Measurements from ENCODE around the gene PRR33.
"Not testable (repeated sequence)": the region's sequence is repeated elsewhere in the genome, so short reads cannot be mapped to it uniquely, and the experiment has no call there.

PRR33 gene

DNA sequence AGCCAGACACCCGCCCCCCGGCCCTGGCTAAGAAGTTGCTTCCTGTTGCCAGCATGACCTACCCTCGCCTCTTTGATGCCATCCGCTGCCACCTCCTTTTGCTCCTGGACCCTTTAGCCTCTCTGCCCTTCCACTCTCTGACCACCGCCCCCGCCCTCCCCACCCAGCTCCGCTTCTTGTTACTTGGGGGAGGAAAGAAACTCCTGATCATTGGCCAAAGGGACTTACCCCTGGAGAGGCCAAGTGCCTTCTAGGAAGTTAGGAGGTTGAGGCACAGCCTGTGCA lies at the start of gene PRR33:
Gene PRR33 (minus strand): TSS at position 65 of the 285 bp plus-strand sequence. CDS start 1,311 bp downstream, outside the sequence.
- no peak for DNase-seq

DNA sequence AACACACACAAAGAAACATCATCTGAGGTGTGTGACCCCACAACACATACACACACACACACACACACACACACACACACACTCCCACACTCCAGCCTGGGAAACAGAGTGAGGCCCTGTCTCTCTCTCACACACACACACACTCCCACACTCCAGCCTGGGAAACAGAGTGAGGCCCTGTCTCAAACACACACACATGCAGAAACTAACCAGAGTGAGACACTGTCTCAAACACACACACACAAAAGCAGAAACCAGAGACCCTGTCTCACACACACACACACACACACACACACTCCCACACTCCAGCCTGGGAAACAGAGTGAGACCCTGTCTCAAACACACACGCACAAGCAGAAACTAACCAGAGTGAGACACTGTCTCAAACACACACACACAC lies 48.1 kb upstream of the PRR33 start:
- not testable (repeated sequence) for DNase-seq

DNA sequence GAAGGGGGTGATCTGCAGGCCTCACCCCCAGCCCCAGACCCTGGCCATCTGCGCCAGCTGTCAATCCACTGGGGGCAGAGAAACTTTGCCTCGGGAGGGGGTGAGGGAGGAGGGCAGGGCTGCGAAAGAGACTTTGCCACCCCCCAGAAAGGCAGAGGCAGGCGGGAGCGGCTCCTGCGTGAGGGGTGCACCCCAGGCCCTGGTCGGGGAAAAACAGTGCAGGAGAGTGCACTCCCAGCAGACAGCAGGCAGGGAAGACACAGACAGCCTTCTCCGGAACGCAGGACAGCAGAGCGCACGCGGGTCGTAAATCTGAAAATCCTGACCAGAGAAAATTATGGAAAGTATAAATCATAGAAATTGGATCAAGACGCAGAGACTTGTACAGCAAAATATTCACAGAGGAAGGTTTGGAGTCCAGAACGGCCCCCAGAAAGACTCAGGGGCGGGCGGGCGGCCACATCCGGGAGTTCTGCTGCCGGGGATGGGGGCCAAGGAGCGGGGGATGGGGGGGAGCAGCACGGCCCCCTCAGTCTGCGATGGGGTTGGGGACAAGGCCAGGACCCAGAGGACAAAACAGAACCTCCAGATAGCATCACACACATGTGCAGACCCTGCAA lies 47.4 kb upstream of the PRR33 start:
- no peak for DNase-seq

DNA sequence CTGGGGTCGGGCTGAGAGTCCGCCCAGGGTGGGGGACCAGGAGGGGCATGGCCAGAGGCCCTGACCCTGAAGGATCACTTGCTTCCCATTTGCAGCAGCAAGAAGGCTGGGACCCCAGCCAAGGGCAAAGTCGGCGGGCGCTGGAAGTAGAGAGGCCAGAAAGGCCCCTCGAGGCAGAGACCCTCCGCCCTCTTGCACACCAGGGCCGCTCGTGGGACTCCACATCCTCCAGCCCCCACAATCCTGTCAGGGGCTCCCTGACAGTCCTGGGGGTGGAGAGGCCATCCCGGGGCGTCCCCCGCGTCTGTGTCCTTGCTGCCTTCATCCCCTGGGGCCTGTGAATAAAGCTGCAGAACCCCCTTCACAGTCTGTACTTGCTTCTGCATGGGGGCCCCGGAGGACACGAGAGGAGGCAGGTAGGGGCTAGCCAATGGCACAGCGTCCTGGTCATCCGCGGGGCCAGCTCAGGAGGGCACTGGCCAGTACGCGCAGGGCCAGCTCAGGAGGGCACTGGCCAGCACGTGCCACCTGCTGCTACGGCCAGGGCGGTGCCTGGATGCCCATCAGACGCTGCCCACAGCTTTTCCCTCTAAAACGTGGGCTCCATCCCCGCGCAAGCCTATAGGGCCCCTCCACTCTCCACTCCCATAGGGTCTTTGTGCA lies 46.8 kb upstream of the PRR33 start:
- DNase-seq = no peak

DNA sequence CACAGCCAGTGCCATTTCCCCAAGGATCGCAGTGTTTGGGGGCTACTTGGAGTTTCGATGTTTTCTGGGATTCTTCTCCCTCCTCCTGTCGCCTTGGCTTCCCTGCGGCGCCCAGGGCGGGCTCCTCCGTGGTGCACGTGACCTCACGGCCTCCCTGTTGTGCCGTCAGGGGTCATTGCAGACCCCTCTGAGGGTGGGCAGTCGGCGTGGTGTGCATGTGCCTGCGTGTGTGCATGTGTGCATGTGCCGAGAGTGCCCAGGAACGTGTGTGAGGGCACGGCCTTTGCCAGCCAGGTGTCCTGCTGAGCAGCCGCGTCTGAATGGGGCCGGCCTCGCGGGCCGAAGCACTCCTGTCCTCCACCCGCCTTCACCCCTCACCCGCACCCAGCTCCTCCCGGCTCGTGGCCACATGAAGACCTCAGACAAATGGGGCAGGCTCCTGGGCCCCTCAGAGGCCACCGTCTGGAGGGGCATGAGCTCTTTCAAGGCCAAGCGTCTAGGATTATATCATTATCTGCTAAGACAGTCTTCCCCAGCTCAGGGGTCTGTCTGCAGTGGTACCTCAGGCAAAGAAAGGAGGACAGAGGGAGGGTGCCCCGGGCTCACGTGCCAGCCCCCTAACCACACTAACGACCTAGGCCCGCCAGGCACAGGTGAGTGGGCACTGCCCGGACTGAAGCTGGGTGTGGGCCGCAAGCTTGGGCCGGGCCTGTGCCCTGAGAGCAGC lies 46.1 kb upstream of the PRR33 start:
- no peak for DNase-seq

DNA sequence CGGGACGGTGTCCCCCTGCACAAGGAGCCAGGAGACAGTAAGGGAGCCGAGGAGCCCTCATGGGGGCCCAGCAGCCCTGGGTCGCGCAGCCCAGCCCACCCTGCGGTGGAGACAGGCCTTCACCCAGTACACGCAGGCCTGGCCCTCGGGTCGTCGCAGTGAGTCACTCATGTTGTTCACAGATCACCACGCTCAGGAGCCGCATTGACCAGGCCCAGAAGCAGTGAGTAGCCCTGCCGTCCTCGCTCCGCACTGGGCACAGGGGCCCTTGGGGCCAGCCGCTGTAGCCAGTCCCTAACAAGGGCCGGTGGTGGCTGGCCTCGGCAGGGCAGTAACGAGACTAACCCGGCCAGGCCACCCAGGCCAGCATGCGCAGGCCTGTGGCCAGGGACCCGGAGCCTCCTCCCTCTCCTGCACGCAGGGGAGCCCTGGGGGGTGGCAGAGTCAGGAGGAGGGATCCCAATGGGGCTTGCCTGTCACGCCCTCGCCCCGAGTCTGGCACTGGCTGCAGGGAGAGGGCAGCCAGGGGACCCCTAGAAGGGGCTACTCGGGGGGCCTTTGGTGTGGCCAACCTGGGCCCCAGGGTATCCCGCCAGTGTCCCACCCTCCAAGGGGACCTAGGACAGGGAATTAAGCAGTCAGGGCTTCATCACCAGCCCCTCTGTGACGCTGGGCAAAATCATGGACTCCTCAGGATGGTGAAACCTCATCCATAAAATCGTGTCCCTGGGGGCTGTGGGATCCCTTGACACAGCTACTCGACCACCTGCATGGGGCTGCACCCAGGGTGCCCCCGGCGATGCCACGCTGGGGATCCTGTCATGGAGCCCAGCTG lies 45.3 kb upstream of the PRR33 start:
- DNase-seq = no peak

DNA sequence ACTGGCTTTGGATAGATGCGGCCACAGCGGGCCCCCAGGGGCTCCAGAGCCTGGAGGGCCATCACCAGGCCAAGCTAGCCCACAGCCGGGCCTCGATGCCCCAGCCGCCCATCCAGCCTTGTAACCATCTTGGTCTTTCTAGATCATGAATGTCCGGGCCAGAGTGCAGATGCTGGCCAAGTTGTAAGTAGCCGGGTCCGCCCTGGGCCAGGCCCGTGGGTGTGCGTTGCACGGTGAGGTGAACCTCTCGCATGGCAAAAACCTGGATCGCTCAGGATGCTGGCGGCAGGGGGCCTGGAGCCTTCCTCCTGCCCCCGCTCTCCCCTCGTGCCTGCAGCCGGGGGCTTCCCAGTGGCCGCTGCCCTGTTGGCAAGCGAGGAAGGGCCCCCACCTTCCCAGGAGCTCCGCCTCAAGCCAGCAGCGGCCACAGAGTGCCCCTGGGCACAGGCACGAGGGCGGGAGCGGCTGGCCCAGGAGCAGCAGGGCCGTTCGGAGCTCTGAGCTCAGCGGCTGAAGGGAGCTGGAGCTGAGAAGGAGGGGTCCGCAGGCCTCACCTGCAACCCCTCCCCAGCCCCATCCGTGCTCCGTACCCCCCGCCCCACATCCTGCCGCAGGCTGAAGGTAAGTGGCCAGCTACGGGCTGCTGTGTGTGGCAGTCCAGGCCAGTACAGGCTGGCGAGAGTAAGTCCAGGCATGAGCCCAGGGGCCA lies 44.5 kb upstream of the PRR33 start:
- no peak for DNase-seq

DNA sequence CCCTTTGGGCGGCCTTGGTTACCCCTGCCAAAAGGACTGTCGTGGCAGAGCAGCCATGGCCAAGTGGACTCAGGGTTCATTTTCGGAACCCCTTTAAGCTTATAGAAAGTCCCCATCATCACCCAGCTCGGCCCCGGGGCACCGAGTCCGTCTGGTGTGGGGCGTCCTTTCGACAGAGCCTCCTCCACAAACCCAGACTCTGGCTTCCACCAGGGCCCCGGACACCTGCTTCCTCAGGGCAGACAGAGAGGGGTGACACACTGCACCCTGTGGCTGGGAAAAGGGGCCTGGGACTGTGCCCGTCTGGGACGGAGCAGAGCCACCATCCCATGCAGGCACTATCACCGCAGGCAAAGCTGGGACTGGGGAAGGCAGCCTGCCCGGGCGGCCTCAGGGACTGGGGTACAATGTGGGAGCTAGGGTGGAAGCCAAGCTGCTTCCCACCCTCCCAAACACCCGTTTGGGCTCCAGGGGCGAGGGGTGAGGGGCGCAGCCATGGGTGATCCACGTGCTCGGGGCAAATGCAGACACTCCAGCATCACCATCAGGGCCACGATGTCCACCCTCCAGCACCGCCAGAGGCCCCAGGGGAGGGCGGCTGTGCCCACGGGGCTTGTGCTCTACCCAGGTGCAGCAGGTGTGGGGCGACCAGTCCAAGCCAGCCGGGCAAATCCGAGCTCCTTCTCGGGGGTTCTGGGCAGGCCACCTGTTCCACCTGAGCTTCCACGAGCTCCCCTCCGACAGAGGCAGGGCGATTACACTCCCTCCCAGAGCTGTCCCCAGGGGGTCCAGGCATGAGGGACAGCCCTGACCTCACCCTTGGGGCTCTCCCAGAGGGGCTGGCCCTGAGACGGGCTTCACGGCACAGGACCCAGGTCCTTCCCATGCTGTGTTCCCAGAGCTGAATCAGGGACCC lies 43.7 kb upstream of the PRR33 start:
- no peak for DNase-seq

DNA sequence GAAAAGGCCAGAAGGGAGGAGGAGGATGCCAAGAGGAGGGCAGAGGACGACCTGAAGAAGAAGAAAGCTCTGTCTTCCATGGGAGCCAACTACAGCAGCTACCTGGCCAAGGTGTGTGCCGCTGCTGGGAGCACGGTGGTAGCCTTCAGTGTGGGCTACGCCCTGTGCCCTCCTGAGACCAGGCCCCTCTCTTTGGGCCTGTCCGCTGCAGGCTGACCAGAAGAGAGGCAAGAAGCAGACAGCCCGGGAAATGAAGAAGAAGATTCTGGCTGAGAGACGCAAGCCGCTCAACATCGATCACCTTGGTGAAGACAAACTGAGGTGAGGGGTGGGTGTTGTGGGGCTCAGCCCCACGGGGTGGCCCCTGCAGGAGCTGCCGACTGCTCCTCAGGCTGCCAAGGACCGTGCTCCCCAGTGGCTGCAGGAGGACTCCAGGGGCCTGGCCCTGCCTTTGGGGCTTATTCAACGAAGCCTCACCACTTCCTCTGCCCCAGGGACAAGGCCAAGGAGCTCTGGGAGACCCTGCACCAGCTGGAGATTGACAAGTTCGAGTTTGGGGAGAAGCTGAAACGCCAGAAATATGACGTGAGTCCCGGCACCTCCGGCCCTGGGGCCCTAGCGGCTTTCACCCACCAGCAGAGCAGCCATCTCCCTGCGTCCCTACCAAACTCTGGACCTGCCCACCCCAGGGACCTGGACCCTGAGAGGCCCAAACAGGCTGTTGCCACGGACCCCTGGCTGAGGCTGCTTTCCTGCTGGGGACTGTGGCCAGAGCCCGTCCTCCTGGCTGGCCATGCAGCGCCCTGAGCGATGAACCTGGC lies 42.9 kb upstream of the PRR33 start:
- DNase-seq = no peak

DNA sequence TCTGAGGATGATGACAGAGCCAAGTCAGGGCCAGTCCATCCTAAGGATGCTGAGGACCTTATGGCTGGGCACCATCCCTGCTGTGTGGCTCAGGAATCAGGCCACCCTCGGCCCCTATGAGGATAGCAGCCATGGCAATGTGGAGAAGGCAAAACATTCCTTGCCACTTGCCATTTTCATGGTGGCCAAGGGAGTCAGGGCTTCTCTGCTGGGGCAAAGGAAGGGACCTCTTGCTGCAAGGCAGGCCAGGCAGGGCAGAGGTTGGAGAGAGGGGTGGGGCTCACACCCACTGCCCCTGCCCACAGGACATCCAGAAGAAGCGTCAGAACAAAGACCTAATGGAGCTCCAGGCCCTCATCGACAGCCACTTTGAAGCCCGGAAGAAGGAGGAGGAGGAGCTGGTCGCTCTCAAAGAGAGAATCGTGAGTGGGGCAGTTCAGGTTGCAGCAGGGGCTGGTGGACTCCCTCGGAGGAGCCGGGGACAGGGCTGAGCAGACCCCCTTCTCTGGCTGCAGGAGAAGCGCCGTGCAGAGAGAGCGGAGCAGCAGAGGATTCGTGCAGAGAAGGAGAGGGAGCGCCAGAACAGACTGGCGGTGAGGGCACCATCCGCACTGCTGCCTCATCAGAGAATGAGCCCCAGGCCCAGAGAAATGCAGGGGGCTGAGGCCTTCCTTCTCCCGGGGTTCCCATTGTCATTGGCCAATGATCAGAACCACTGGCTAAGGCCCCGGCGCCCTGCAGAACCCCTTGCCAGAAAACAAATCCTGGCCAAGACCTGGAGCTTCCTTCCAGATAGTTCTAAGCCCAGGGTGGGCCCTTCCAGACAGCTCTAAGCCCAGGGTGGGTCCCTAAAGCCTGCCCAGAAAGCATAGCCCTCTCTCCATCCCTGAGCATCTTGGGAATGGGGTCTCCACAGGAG lies 42.0 kb upstream of the PRR33 start:
- no peak for DNase-seq

DNA sequence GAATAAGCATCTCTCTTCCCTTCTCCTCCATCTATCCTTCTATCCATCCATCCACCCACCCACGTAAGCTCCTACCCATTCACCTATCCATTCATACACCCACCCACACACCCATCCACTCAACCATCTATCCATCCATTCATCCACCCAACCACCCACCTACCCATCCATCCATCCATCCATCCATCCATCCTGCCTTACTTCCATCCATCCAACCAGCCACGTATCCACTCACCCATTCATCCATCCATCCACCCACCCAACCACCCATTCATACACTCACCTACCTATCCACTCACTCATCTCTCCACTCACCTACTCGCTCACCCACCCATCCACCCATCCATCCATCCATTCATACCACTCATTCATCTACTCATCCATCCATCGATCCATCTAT lies 41.0 kb upstream of the PRR33 start:
- DNase-seq = no peak

DNA sequence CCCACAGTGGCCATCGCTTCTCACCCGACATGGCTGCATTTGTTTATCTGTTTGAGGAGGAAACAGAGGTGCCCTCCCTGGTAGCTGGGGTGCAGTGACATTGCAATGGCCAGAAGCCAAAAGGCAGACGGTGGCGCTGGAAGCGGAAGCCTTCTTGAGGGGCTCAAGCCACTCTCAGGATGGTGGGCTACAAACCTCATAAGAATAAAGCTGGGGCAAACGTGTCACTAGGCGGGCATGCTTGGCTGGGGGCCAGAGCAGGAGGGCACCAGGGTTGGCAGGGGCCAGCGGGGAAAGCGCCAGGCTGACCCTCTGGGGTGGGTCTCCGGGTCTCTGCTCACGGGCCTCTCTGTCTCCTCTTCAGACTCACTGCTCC lies 40.4 kb upstream of the PRR33 start:
- DNase-seq = no peak

DNA sequence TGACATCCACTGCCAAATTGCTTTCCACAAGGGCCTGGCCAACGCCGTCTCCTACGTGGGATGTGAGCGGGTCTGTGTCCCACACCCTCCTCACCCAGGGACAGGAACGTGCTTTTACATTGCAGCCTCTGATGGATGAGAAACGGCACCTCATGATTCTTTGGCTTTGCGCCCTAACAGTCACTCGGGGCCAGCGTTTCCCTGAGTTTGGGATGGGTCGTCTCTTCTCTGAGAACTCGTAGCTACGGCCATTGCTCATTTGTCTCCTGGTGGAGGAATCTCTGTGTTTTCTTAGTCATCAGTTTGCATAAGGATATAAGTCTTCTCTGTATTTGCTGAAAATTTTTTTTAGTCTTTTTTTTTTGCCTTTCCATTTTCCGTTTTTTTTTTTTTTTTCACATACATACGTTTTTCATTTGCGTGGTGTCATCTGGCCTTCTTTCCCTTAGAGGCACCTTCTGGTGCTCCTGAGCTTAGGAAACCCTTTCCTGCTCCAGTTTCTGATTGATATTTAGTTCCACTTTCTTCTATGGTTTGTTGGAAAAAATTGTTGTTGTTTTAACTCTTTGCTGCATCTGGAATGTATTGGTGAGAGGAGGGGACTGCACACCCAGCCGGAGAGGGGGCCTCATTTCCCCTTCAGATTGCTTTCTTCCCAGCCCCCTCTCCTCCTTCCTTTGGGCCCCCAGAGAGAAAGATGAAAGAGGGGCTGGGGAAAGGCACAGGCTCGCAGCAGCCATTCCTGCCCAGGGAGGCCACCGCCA lies 39.8 kb upstream of the PRR33 start:
- no peak for DNase-seq

DNA sequence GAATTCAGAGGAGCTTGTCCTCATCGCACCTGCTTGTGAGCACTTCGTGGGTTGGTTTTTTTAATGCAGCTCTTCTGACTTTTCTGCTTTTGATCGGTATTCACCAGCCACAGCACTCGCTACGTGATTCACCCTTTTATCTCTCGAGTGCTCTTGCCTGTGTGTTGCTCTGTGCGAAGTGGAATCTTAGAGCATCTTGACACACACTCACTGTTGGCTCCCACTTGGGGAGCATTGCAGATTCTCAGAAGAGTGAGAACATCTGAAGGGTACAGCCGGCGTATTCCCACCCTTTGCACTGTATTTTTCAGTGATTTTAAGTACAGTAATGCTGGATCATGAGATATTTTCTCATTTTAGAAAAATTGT lies 38.8 kb upstream of the PRR33 start:
- DNase-seq = no peak

DNA sequence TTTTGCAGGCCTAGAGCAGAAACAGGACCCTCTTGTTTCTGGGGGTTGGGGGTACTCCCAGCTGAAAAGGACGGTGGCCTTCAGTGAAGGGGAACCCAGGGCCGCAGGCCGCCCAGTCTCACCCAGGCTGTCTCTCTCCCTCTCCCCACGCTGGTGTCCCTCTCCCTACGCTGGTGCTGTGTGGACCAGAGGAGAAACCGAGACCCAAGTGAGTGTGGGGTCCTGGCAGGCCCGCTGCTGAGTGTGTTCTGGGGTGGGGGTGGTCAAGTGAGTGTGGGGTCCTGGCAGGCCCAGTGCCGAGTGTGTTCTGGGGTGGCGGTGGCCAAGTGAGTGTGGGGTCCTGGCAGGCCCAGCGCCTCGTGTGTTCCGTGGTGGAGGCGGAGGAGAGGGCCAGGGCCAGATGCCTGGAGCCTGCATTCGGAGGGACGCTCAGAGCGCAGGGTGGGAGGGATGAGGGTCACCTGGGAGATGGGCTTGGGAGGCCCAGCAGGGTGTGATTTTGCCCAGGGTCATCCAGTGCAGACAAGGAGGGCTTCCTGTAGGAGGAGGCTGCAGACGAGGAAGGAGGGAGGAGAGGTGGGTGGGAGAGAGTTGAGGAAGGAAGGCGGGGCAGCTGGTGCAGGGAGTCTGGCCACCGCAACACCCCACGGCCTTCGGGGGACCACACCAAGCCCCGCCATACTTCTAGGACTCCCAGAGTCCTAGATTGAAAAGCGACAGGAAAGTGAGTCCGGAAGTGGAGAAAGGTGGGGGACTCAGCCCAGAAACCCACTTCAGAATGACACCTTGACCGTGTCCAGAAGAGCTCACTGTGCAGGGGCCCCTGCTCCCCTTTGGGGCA lies 38.1 kb upstream of the PRR33 start:
- DNase-seq = no peak

DNA sequence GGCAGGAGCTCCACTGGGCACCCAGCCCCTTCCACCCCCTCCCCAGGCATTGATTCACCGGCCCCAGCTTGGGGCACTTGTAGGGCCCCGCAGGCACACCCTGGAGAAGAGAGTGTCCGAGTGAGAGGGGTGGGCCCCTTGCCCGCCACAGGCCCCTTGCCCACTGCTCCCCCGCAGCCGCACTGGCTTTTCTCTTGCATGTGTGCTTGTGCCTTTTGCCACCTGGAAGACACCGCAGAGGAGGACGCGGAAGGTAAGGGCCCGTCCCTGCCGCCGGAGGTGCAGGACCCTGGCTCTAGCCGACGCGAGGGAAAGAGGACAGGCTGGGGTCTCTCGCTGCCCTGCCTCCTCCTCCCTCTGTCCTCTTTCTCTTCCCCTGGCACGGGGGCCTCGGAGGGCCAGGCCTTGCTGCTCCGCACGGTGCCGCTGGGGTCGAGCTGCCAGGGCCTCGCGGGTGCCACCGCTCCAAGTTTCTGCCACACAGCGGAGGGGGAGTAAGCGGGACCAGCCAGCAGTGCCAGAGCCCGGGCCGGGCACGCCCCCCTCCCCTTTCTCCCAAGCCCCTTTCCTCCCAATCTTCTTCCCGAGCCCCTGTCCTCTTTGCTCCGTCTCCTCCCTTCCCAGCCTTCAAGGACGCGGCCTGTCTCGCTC lies 37.3 kb upstream of the PRR33 start:
- no peak for DNase-seq

DNA sequence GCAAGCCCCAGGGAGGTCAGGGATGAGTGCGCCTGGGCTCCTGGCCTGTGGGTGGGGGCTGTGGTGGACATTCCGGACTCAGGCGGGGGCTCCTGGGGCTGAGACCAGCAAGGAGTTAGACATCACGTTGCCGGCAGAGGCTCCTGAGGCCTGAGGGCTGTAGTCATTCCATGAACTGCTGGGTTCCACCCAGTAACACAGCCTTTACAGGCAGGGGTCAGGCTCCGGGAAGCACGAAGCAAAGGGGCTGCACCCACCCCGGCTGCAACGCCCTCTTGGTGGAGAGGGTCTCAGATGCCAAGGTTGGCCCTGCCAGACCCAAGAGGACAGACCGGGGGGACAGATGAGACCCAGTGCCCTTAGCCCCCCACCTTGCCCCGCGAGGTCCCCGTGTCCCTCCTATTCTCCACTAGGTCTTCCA lies 36.8 kb upstream of the PRR33 start:
- no peak for DNase-seq
